HFF-Myc (cell line): ENCODE data around the gene GALNT13.

Source experiments
- DNase-seq: peaks from one replicate; pipeline ENCODE4 v3.0.0-alpha.2; 2011; ENCODE audit warnings: low read depth; ENCODE audit errors: extremely low read depth
- H3K4me3 ChIP-seq: replicated peaks from 2 replicates; pipeline ENCODE4 v1.5.1; 2011; ENCODE audit warnings: low read depth, mild to moderate bottlenecking, control low read depth, low read length
- CTCF ChIP-seq: IDR thresholded peaks from 2 replicates; pipeline ENCODE4 v1.5.1; 2012; ENCODE audit warnings: mild to moderate bottlenecking, low read depth, low read length, control low read depth; ENCODE audit errors: missing control alignments

The GALNT13 gene

DNA sequence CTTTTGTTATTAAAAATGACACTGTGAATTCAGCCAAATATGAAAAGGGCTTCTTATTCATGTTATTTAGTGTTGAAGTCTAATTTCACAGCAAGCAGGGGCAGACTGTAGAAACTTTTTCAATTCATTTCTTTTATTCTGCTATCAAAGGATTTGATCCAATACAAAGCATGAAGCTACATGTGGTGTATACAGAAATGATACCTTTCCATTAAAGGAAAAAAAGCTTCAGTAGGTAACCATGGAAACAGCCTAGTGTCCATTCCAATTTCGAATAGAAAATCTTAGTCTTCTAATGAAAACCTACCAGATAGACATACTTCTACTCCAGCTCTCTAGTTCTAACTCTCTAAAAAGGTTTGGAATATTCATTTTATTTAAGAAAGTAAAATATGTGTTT, 550.5 kb downstream of the GALNT13 start:
- H3K4me3 ChIP-seq, result no peak overlapping the region
- no peak for TF ChIP-seq CTCF
- no peak for DNase-seq

DNA sequence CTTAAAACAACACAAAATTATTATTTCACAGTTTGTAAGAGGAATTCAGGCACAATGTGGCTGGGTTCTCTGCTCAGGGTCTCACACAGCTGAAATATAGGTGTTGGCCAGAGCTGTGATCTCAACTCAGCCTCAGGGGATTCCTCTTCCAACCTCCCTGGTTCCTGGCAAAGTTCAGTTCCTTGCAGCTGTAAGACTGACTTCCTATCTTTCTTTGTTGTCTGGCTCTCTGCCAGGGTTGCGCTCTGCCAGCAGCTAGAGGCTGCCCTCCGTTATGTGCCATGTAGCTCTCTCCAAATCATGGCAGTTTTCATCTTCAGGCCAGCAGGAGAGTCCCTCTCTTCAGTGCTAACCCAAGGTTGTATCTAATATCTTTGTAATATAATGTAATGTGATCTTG, 554.3 kb downstream of the GALNT13 start:
- no peak for TF ChIP-seq CTCF
- no peak overlapping the region for H3K4me3 ChIP-seq
- DNase-seq, result no peak

DNA sequence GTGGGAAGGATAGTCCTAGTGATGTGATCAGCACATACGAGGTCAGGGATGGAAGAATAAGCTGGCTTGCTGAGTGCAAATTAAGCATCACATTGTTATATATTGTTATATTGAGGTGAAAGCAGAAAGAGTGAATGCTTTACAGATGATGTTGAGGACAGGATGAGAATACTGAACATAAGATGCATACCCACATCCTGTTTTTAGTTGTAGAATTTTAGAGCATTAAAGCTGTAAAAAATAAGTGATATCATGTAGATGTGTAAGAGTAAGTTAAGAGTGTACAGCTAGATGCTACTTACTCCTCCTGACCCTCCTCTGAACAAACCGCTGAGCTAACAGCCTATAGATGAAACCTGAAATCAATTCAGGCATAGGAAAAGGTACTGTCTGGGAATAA, 555.7 kb downstream of the GALNT13 start:
- no peak for TF ChIP-seq CTCF
- no peak for DNase-seq
- H3K4me3 ChIP-seq, result no peak overlapping the region

DNA sequence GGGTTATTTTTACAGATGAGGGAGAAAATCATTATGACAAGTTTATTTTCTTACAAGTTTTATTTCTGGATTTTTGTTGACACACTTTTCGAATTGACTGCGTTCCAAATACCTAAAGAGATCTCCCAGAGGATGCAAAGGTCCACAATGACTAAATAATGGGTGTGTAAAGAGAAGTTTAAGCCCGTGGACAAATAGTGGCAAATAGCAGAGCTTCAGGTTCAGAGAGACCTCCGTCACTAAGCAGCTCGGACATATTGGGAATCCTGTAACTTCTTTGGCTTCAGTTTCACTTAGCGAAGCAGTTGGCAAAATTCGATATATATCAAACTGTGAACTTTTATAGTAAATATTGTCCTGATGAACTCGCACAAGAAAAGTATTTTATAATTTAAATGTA, 556.3 kb downstream of the GALNT13 start:
- no peak overlapping the region for H3K4me3 ChIP-seq
- no peak for TF ChIP-seq CTCF
- DNase-seq, result no peak

GRCh38 chr2:154433010-154433409, 561.3 kb downstream of the GALNT13 start:
- TF ChIP-seq CTCF, result no peak
- no peak for DNase-seq
- no peak overlapping the region for H3K4me3 ChIP-seq

- DNase-seq, result no peak
- TF ChIP-seq CTCF, result no peak
- no peak overlapping the region for H3K4me3 ChIP-seq
Observed at GRCh38 chr2:154437104-154437503, 565.4 kb downstream of the GALNT13 start.

- TF ChIP-seq CTCF, result no peak
- DNase-seq, result no peak
- H3K4me3 ChIP-seq, result no peak overlapping the region
Observed at GRCh38 chr2:154439156-154439555, 567.4 kb downstream of the GALNT13 start.
